ENCODE data around the gene ATP5ME.
A peak's percentile ranks its signal among the peaks of the same experiment; 100 is the strongest.

The ATP5ME gene, protein sequence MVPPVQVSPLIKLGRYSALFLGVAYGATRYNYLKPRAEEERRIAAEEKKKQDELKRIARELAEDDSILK

DNA sequence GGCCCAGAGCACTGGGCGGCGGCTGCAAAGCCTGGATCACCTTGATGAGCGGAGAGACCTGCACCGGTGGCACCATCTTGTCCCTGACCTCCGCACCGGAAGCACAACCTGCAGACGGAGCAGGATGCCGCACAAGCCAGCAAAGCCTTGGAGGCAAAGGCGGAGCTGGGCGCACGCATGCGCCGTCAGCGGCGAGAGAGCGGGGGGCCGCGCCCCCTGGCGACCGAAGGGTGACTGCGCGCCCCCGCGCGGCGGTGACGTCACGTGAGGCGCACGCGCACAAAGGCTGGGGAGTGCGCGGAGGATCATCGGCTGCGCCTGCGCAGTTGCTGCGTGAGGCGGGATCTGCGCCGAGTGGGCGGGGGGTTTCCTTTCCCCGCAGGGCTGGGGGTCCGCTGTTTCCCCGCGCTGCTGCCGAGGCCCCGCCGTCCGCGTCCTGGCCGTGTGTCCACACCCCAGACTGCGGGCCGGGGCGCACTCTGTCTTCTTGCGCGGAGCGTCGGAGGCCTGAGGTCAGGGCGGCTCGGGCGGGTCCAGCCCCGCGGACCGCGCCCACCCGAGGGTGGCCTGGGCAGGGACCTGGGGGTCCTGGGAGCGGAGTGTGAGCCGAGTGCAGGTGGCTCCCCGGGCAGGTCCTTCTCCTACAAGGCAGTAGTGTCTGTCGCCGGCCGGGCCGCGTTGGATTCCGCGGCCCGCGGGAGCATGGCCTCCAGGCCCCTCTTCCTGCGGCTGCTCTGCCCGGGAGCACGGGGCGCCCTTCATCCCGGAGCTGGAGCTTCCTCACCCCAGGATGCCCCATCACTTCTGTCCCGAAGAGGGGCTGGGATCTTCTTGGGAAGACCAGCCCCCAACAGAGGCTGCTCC is at the start of gene ATP5ME, which contains the start of gene MYL5:
ATP5ME (minus strand) TSS at position 105 of the 864 bp plus-strand sequence; CDS start at position 76, 29 bp downstream.
MYL5 (plus strand) TSS at position 371 of the 864 bp plus-strand sequence. CDS start 3,485 bp downstream, outside the sequence.
- Histone ChIP-seq H3K4me2 (ENCODE audit: low read length) (peak within 1 kb of the TSS; percentile 89), H3K9me3 (ENCODE audit: low read length) (no peaks in the 10 kb centered on the region), H2AFZ (ENCODE audit: low read length) (no peak within 1 kb of the TSS), H3K9ac (ENCODE audit: low read length) (peak within 1 kb of the TSS; percentile 88), H3F3A (ENCODE audit: insufficient read depth, low read length) (no peaks in the 10 kb centered on the region; the same call in 1 of the 2 replicates), H3K27ac (ENCODE audit: low read depth, low read length, poor library complexity, severe bottlenecking) (peak within 1 kb of the TSS; percentile 97), H3K4me1 (ENCODE audit: insufficient read depth, low read length, severe bottlenecking) (peaks cover 48% of the 10 kb centered on the region), H3K36me3 (ENCODE audit: insufficient read depth, low read length) (peaks cover 19% of the 10 kb centered on the region), H3K79me2 (ENCODE audit: insufficient read depth, low read length) (no peaks in the 10 kb centered on the region), H3K4me3 (ENCODE audit: low read depth, low read length, poor library complexity, severe bottlenecking) (peak within 1 kb of the TSS; percentile 79), H3K9me2 (ENCODE audit: low read depth, low read length) (no peaks in the 10 kb centered on the region), H4K20me1 (ENCODE audit: insufficient read depth, low read length) (no peaks in the 10 kb centered on the region), H3K27me3 (ENCODE audit: insufficient read depth, low read length) (no peaks in the 10 kb centered on the region)
- TF ChIP-seq, protein P1, sequence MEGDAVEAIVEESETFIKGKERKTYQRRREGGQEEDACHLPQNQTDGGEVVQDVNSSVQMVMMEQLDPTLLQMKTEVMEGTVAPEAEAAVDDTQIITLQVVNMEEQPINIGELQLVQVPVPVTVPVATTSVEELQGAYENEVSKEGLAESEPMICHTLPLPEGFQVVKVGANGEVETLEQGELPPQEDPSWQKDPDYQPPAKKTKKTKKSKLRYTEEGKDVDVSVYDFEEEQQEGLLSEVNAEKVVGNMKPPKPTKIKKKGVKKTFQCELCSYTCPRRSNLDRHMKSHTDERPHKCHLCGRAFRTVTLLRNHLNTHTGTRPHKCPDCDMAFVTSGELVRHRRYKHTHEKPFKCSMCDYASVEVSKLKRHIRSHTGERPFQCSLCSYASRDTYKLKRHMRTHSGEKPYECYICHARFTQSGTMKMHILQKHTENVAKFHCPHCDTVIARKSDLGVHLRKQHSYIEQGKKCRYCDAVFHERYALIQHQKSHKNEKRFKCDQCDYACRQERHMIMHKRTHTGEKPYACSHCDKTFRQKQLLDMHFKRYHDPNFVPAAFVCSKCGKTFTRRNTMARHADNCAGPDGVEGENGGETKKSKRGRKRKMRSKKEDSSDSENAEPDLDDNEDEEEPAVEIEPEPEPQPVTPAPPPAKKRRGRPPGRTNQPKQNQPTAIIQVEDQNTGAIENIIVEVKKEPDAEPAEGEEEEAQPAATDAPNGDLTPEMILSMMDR (IDR thresholded peaks at IDR 0.05; ENCODE audit: low read length) = peak; percentile 70
- no peak for TF ChIP-seq EZH2 (IDR thresholded peaks at IDR 0.05; ENCODE audit: borderline replicate concordance, low read length)

DNA sequence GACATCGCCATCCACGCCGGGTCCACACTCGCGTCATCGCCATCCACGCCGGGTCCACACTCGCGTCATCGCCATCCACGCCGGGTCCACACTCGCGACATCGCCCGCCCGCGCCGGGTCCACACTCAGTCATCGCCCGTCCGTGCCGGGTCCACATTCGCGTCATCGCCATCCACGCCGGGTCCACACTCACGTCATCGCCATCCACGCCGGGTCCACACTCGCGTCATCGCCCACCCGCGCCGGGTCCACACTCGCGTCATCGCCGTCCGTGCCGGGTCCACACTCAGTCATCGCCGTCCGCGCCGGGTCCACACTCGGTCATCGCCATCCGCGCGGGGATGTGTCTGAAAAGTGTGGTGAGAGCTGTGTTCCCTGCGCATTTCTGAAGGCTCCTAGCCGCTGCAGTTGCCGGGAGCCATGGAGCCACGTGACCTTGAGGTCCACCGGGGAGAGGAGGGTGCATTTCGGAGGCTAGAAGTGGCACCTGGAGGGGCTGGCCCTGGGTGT is 48.8 kb upstream of the ATP5ME start:
- Histone ChIP-seq H3K4me2 (ENCODE audit: low read length) (no peak overlapping the region), H3K27me3 (ENCODE audit: insufficient read depth, low read length) (no peaks in the 10 kb centered on the region), H3K4me3 (ENCODE audit: low read depth, low read length, poor library complexity, severe bottlenecking) (no peak overlapping the region), H3K36me3 (ENCODE audit: insufficient read depth, low read length) (no peaks in the 10 kb centered on the region), H2AFZ (ENCODE audit: low read length) (no peak overlapping the region), H3K4me1 (ENCODE audit: insufficient read depth, low read length, severe bottlenecking) (no peaks in the 10 kb centered on the region), H4K20me1 (ENCODE audit: insufficient read depth, low read length) (no peaks in the 10 kb centered on the region), H3K79me2 (ENCODE audit: insufficient read depth, low read length) (no peaks in the 10 kb centered on the region), H3K9me2 (ENCODE audit: low read depth, low read length) (no peaks in the 10 kb centered on the region), H3K27ac (ENCODE audit: low read depth, low read length, poor library complexity, severe bottlenecking) (no peak overlapping the region), H3K9ac (ENCODE audit: low read length) (no peak overlapping the region), H3F3A (ENCODE audit: insufficient read depth, low read length) (no peaks in the 10 kb centered on the region), H3K9me3 (ENCODE audit: low read length) (no peaks in the 10 kb centered on the region)
- TF ChIP-seq EZH2 (IDR thresholded peaks at IDR 0.05; ENCODE audit: borderline replicate concordance, low read length) = no peak
- TF ChIP-seq, protein P1 (IDR thresholded peaks at IDR 0.05; ENCODE audit: low read length) = no peak

DNA sequence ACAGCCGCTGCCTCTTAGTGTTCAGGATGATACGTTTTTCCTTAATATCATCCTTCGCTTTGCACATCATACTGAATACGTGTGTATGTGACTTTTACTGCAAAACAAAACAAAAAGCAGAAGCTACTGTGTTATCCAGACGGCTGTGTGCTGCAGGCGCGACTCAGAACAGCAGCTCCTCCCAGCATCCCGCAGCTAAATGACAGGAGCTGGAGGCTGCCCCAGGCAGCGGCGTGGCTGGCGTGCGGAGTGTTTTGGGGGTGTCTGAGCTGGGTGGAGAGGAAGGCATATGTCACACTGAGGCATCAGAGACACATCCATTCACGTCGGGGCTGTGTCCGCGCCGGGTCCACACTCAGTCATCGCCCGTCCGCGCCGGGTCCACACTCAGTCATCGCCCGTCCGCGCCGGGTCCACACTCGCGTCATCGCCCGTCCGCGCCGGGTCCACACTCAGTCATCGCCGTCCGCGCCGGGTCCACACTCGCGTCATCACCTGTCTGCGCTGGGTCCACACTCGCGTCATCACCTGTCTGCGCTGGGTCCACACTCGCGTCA is 48.2 kb upstream of the ATP5ME start:
- H4K20me1 ChIP-seq (ENCODE audit: insufficient read depth, low read length) = no peaks in the 10 kb centered on the region
- H3K9ac ChIP-seq (ENCODE audit: low read length) = no peak overlapping the region
- no peaks in the 10 kb centered on the region for H3K36me3 ChIP-seq (ENCODE audit: insufficient read depth, low read length)
- TF ChIP-seq, protein P1 (IDR thresholded peaks at IDR 0.05; ENCODE audit: low read length) = no peak
- TF ChIP-seq EZH2 (IDR thresholded peaks at IDR 0.05; ENCODE audit: borderline replicate concordance, low read length) = no peak
- H3K9me2 ChIP-seq (ENCODE audit: low read depth, low read length) = no peaks in the 10 kb centered on the region
- H3K27me3 ChIP-seq (ENCODE audit: insufficient read depth, low read length) = no peaks in the 10 kb centered on the region
- no peak overlapping the region for H2AFZ ChIP-seq (ENCODE audit: low read length)
- no peaks in the 10 kb centered on the region for H3K4me1 ChIP-seq (ENCODE audit: insufficient read depth, low read length, severe bottlenecking)
- no peaks in the 10 kb centered on the region for H3K79me2 ChIP-seq (ENCODE audit: insufficient read depth, low read length)
- H3K9me3 ChIP-seq (ENCODE audit: low read length) = no peaks in the 10 kb centered on the region
- H3K4me3 ChIP-seq (ENCODE audit: low read depth, low read length, poor library complexity, severe bottlenecking) = no peak overlapping the region
- H3K27ac ChIP-seq (ENCODE audit: low read depth, low read length, poor library complexity, severe bottlenecking) = no peak overlapping the region
- H3K4me2 ChIP-seq (ENCODE audit: low read length) = no peak overlapping the region
- H3F3A ChIP-seq (ENCODE audit: insufficient read depth, low read length) = no peaks in the 10 kb centered on the region

Data from OCI-LY1 (cell line).